Fibroblast of gingiva (primary cell): ENCODE measurements around the gene ABHD15.

Experiments used
- DNase-seq: peaks from one replicate; pipeline ENCODE4 v3.0.0-alpha.2; 2011; ENCODE audit warnings: low read depth

The ABHD15 gene

GRCh38 chr17:29566473-29567303, at the start of gene ABHD15:
ABHD15 (minus strand) TSS chr17:29567037; CDS start chr17:29566966, 71 bp downstream.
- peak; percentile 85 for DNase-seq

- peak; percentile 81 for DNase-seq
Measured at GRCh38 chr17:29615492-29616299, 48.9 kb upstream of the ABHD15 start.

- DNase-seq: no peak
Measured at GRCh38 chr17:29615048-29615385, 48.2 kb upstream of the ABHD15 start.

GRCh38 chr17:29614349-29615047, 47.7 kb upstream of the ABHD15 start:
- no peak for DNase-seq

GRCh38 chr17:29613856-29614255, 47.0 kb upstream of the ABHD15 start:
- no peak for DNase-seq

GRCh38 chr17:29613352-29613837, 46.6 kb upstream of the ABHD15 start:
- DNase-seq: peak; percentile 78

- DNase-seq: no peak
Measured at GRCh38 chr17:29612404-29613280, 45.8 kb upstream of the ABHD15 start.

GRCh38 chr17:29612094-29612403, 45.2 kb upstream of the ABHD15 start:
- no peak for DNase-seq

GRCh38 chr17:29611351-29612093, 44.7 kb upstream of the ABHD15 start:
- DNase-seq: no peak

GRCh38 chr17:29610395-29610794, 43.6 kb upstream of the ABHD15 start:
- no peak for DNase-seq

GRCh38 chr17:29608986-29609385, 42.1 kb upstream of the ABHD15 start:
- DNase-seq: no peak

- DNase-seq: no peak
Measured at GRCh38 chr17:29607557-29608195, 40.8 kb upstream of the ABHD15 start.

GRCh38 chr17:29603109-29603674, 36.4 kb upstream of the ABHD15 start:
- DNase-seq: no peak

GRCh38 chr17:29597361-29598172, 30.7 kb upstream of the ABHD15 start:
- no peak for DNase-seq

- DNase-seq: no peak
Measured at GRCh38 chr17:29596811-29597210, 30.0 kb upstream of the ABHD15 start.

GRCh38 chr17:29595943-29596774, 29.3 kb upstream of the ABHD15 start:
- no peak for DNase-seq

GRCh38 chr17:29595107-29595942, 28.5 kb upstream of the ABHD15 start:
- no peak for DNase-seq
